HCT116 (cell line): ENCODE measurements around the gene VCAN. TPM values are rescaled to one million over a fixed set of nuclear protein-coding genes. Genes with fewer than 3 reads are reported as not detected.

ENCODE experiments used
- ATAC-seq: fragments of 200-7000 bp; cut with Tn5 transposase; 2 replicates; pipeline ENCODE4 v1.9.1; 2020; ENCODE audit warnings: mild to moderate bottlenecking, moderate library complexity
- BruUV-seq: library from RNA; stranded (reverse); fragments of 400-500 nt; replicated peaks from 2 replicates; lab custom pipeline; 2021; lab: Mats Ljungman, UMichigan
- CTCF ChIA-PET: fragments of 300-600 bp; sonication (Branson Sonifier 250); formaldehyde crosslinking; loops from one replicate; lab custom pipeline; 2021; ENCODE audit warnings: antibody characterized with exemption; lab: Charles Lee
- POLR2A ChIA-PET: fragments of 300-600, 350-600 bp; sonication (Branson Sonifier 250); formaldehyde crosslinking; loops from one replicate; lab custom pipeline; 2021; ENCODE audit warnings: antibody characterized with exemption; lab: Charles Lee
- RAD21 ChIA-PET, 2 experiments: fragments of 300-600 bp; sonication (Branson Sonifier 250); formaldehyde crosslinking; loops; one replicate each; lab custom pipeline; 2023; ENCODE audit warnings: low total read pairs in 2 of 2; ENCODE audit not compliant: uncharacterized antibody in 2 of 2, unreplicated experiment in 2 of 2, low non-redundant PET in 1 of 2; lab: Charles Lee
- DNase-seq: peaks from one replicate; pipeline ENCODE4 v3.0.0-alpha.2; 2010; ENCODE audit warnings: low read depth, low spot score
- H2AFZ ChIP-seq: fragments of 200-600 bp; shearing (Covaris generic), sonication (generic); 2 replicates; pipeline ENCODE4 v1.6.1; 2017; ENCODE audit warnings: low read depth, mixed run types, mixed read lengths, antibody characterized with exemption, low read length; ENCODE audit not compliant: poor library complexity, severe bottlenecking
- H3K27ac ChIP-seq: 2 replicates; pipeline ENCODE4 v1.5.1; 2012; ENCODE audit warnings: low read depth, low read length
- H3K27me3 ChIP-seq: fragments of 200-600 bp; sonication (generic); 2 replicates; pipeline ENCODE4 v1.6.1; 2016; ENCODE audit warnings: mixed run types, low read length, mixed read lengths; ENCODE audit not compliant: insufficient read depth
- H3K36me3 ChIP-seq, 2 experiments: fragments of 200-500 bp in 1 of 2; fragments of 200-600 bp in 1 of 2; sonication (Bioruptor generic) in 1 of 2; sonication (generic) in 1 of 2; 2 replicates each; pipeline versions ENCODE4 v1.5.1 to v1.6.1; 2014 to 2016; ENCODE audit warnings: low read length in 2 of 2, inconsistent platforms in 1 of 2, mixed read lengths in 1 of 2, mixed run types in 1 of 2; ENCODE audit not compliant: insufficient read depth in 2 of 2, control insufficient read depth in 1 of 2
- H3K4me1 ChIP-seq, 2 experiments: fragments of 200-600 bp in 1 of 2; sonication (generic) in 1 of 2; 2 replicates each; pipeline versions ENCODE4 v1.5.1 to v1.6.1; 2012 to 2017; ENCODE audit warnings: low read length in 2 of 2, inconsistent platforms in 1 of 2, mild to moderate bottlenecking in 1 of 2, mixed read lengths in 1 of 2, mixed run types in 1 of 2, moderate library complexity in 1 of 2; ENCODE audit not compliant: insufficient read depth in 2 of 2, control insufficient read depth in 1 of 2
- H3K4me2 ChIP-seq: fragments of 200-600 bp; sonication (generic); 2 replicates; pipeline ENCODE4 v1.6.1; 2017; ENCODE audit warnings: mixed run types, low read length, mixed read lengths
- H3K4me3 ChIP-seq, 2 experiments: fragments of 200-600 bp in 1 of 2; sonication (generic) in 1 of 2; replicated peaks in 1 of 2; 2 replicates each; pipeline ENCODE4 v1.5.1; 2011 to 2016; ENCODE audit warnings: low read length in 2 of 2, control low read depth in 1 of 2, low read depth in 1 of 2, mild to moderate bottlenecking in 1 of 2, mixed read lengths in 1 of 2, mixed run types in 1 of 2
- H3K79me2 ChIP-seq: fragments of 200-600 bp; sonication (generic); 2 replicates; pipeline ENCODE4 v1.6.1; 2017; ENCODE audit warnings: mild to moderate bottlenecking, mixed run types, low read length, moderate library complexity, mixed read lengths; ENCODE audit not compliant: insufficient read depth
- H3K9ac ChIP-seq: fragments of 200-600 bp; sonication (generic); 2 replicates; pipeline ENCODE4 v1.6.1; 2016; ENCODE audit warnings: low read length, mixed read lengths
- H3K9me2 ChIP-seq: fragments of 200-600 bp; sonication (generic), shearing (Covaris generic); 2 replicates; pipeline ENCODE4 v1.6.1; 2017; ENCODE audit warnings: mixed run types, mild to moderate bottlenecking, moderate library complexity; ENCODE audit not compliant: insufficient read depth
- H3K9me3 ChIP-seq, 2 experiments: fragments of 200-500 bp in 1 of 2; fragments of 200-600 bp in 1 of 2; sonication (Bioruptor generic) in 1 of 2; sonication (generic) in 1 of 2; 2 replicates each; pipeline ENCODE4 v1.6.1; 2014 to 2017; ENCODE audit warnings: low read length in 2 of 2, mixed read lengths in 2 of 2, inconsistent platforms in 1 of 2, low read depth in 1 of 2, mild to moderate bottlenecking in 1 of 2, mixed run types in 1 of 2, moderate library complexity in 1 of 2; ENCODE audit not compliant: control insufficient read depth in 1 of 2, insufficient read depth in 1 of 2
- H4K20me1 ChIP-seq: fragments of 200-600 bp; sonication (generic), shearing (Covaris generic); 2 replicates; pipeline ENCODE4 v1.6.1; 2017; ENCODE audit warnings: mixed run types, mild to moderate bottlenecking, moderate library complexity; ENCODE audit not compliant: insufficient read depth
- CTCF ChIP-seq, 3 experiments: fragments of 200-600 bp in 1 of 3; sonication (generic) in 1 of 3; IDR thresholded peaks in 2 of 3; conservative IDR thresholded peaks in 1 of 3; 2 replicates each; pipeline ENCODE4 v1.5.1; 2012 to 2017; ENCODE audit warnings: low read depth in 2 of 3, low read length in 2 of 3, antibody characterized with exemption in 1 of 3, borderline replicate concordance in 1 of 3, control low read depth in 1 of 3, mild to moderate bottlenecking in 1 of 3, mixed read lengths in 1 of 3, mixed run types in 1 of 3, moderate library complexity in 1 of 3; ENCODE audit not compliant: insufficient read depth in 1 of 3
- EGR1 ChIP-seq: IDR thresholded peaks from 2 replicates; pipeline ENCODE4 v1.6.1; 2012; ENCODE audit warnings: low read depth
- ELF1 ChIP-seq: IDR thresholded peaks from 2 replicates; pipeline ENCODE4 v1.6.1; 2012; ENCODE audit warnings: low read depth, borderline replicate concordance
- EZH2 ChIP-seq: fragments of 200-600 bp; sonication (generic); IDR thresholded peaks from 2 replicates; pipeline ENCODE4 v1.6.1; 2017; ENCODE audit warnings: antibody characterized with exemption, mixed run types
- MAX ChIP-seq: IDR thresholded peaks from 2 replicates; pipeline ENCODE4 v1.6.1; 2012
- RAD21 ChIP-seq: IDR thresholded peaks from 2 replicates; pipeline ENCODE4 v1.6.1; 2012; ENCODE audit warnings: low read depth, mild to moderate bottlenecking
- REST ChIP-seq: IDR thresholded peaks from 2 replicates; pipeline ENCODE4 v1.6.1; 2012; ENCODE audit warnings: low read depth
- SIN3A ChIP-seq: IDR thresholded peaks from 2 replicates; pipeline ENCODE4 v1.6.1; 2012; ENCODE audit warnings: low read depth
- SP1 ChIP-seq: IDR thresholded peaks from 2 replicates; pipeline ENCODE4 v1.6.1; 2012; ENCODE audit warnings: low read depth
- SRF ChIP-seq: IDR thresholded peaks from 2 replicates; pipeline ENCODE4 v1.6.1; 2012; ENCODE audit warnings: low read depth
- YY1 ChIP-seq: IDR thresholded peaks from 2 replicates; pipeline ENCODE4 v1.6.1; 2011; ENCODE audit warnings: low read length, low read depth, moderate library complexity, mild to moderate bottlenecking; ENCODE audit not compliant: insufficient replicate concordance; ENCODE audit errors: extremely low read depth
- ZBTB33 ChIP-seq: IDR thresholded peaks from 2 replicates; pipeline ENCODE4 v1.6.1; 2011; ENCODE audit warnings: mild to moderate bottlenecking, low read length, moderate library complexity; ENCODE audit not compliant: insufficient replicate concordance; ENCODE audit errors: extremely low read depth
- ZNF274 ChIP-seq: fragments of 200-500 bp; sonication (Bioruptor generic); IDR thresholded peaks from 2 replicates; pipeline ENCODE4 v1.6.1; 2014; ENCODE audit warnings: mild to moderate bottlenecking, low read depth, low read length, inconsistent platforms
- intact Hi-C: fragments of 100-400 bp; cut with micrococcal nuclease; formaldehyde crosslinking; loops from 2 replicates; pipeline ENCODE4 v1.10.0; 2022
- total RNA-seq: library from RNA; stranded (reverse); gene quantifications from one replicate; pipeline ENCODE4 v1.2.1, GENCODE V29; 2021; ENCODE audit not compliant: unreplicated experiment

VCAN gene
- total RNA-seq, 1 experiment from 2014 or later = 49.9 TPM

GRCh38 chr5:83488271-83488670 lies 16.7 kb downstream of the VCAN start:
- Histone ChIP-seq H3K27ac (no peak overlapping the region), H3K9ac (no peak overlapping the region), H3K4me3 (no peak overlapping the region), H3K79me2 (no peaks in the 10 kb centered on the region), H3K9me2 (no peaks in the 10 kb centered on the region), H2AFZ (no peak overlapping the region), H3K27me3 (no peaks in the 10 kb centered on the region), H3K4me1 (peaks cover 0 to 8% of the 10 kb centered on the region in 2 experiments; a peak in 2 of 4 replicates), H3K36me3 (peaks cover 0 to 6% of the 10 kb centered on the region in 2 experiments; a peak in 1 of 4 replicates), H3K4me2 (no peak overlapping the region), H3K9me3 (no peaks in the 10 kb centered on the region), H4K20me1 (no peaks in the 10 kb centered on the region)
- ATAC-seq = no peak
- RAD21 ChIA-PET = no interaction called here
- DNase-seq = no peak
- CTCF ChIA-PET = interaction anchor here (1.0 kb wide), 1 partner anchor 13 kb away, joined by 5 read pairs; no protein-coding TSS in a partner anchor
- intact Hi-C loops = no loop called here
- TF ChIP-seq SP1 (no peak), CTCF (IDR thresholded peaks at IDR 0.05 in 2 of 3, conservative IDR thresholded peaks at IDR 0.05 in 1 of 3; ENCODE audit: borderline replicate concordance in 1 of 3, insufficient read depth in 1 of 3, low read depth in 2 of 3, low read length in 2 of 3) (no peak), SRF (no peak), YY1 (no peak), ZBTB33 (no peak), RAD21 (no peak), EGR1 (no peak), EZH2 (no peak), ELF1 (no peak), MAX (no peak), REST (no peak), SIN3A (no peak), ZNF274 (no peak)
- no TSS peak for BruUV-seq
- POLR2A ChIA-PET = no interaction called here
